Osteoblast (primary cell): ENCODE data around the gene NAALAD2. TPM values are rescaled to one million over a fixed set of nuclear protein-coding genes. Genes with fewer than 3 reads are reported as not detected.

Experiments
- DNase-seq: peaks from one replicate; pipeline ENCODE4 v3.0.0; 2011; ENCODE audit warnings: low spot score, mixed read lengths; ENCODE audit not compliant: insufficient read length; ENCODE audit errors: missing footprints
- H2AFZ ChIP-seq: 2 replicates; pipeline ENCODE4 v1.6.0; 2011; ENCODE audit warnings: mild to moderate bottlenecking, low read length
- H3K27ac ChIP-seq: 2 replicates; pipeline ENCODE4 v1.5.1; 2011; ENCODE audit warnings: mild to moderate bottlenecking, low read depth, low read length, moderate library complexity
- H3K27me3 ChIP-seq: 2 replicates; pipeline ENCODE4 v1.6.0; 2012; ENCODE audit warnings: mild to moderate bottlenecking, control low read depth, inconsistent platforms, low read length, moderate library complexity; ENCODE audit not compliant: insufficient read depth
- H3K36me3 ChIP-seq: 2 replicates; pipeline ENCODE4 v1.5.1; 2011; ENCODE audit warnings: mild to moderate bottlenecking, low read length, control low read depth, moderate library complexity; ENCODE audit not compliant: insufficient read depth
- H3K4me1 ChIP-seq: 2 replicates; pipeline ENCODE4 v1.5.1; 2011; ENCODE audit warnings: mild to moderate bottlenecking, low read length, control low read depth, moderate library complexity; ENCODE audit not compliant: insufficient read depth
- H3K4me2 ChIP-seq: 2 replicates; pipeline ENCODE4 v1.6.0; 2011; ENCODE audit warnings: mild to moderate bottlenecking, low read length; ENCODE audit not compliant: insufficient read depth
- H3K4me3 ChIP-seq: fragments of 200-600 bp; sonication (generic); 3 replicates; pipeline ENCODE4 v1.5.1; 2012; ENCODE audit warnings: mild to moderate bottlenecking, low read length, inconsistent platforms; ENCODE audit not compliant: insufficient read depth
- H3K79me2 ChIP-seq: 2 replicates; pipeline ENCODE4 v1.6.0; 2012; ENCODE audit warnings: mild to moderate bottlenecking, low read length, control low read depth, inconsistent platforms; ENCODE audit not compliant: insufficient read depth
- H3K9me3 ChIP-seq: 2 replicates; pipeline ENCODE4 v1.5.1; 2011; ENCODE audit warnings: low read depth, low read length, control low read depth
- H4K20me1 ChIP-seq: 2 replicates; pipeline ENCODE4 v1.6.0; 2012; ENCODE audit warnings: mild to moderate bottlenecking, low read length, control low read depth; ENCODE audit not compliant: insufficient read depth
- CTCF ChIP-seq: IDR thresholded peaks from 2 replicates; pipeline ENCODE4 v1.5.1; 2011; ENCODE audit warnings: mild to moderate bottlenecking, low read depth, low read length, moderate library complexity; ENCODE audit errors: extremely low read depth
- total RNA-seq: library from RNA; depleted of rRNA; stranded (reverse); fragments of >200 nt; gene quantifications from 2 replicates; pipeline ENCODE4 v1.2.3, GENCODE V29; 2012

Gene NAALAD2
- total RNA-seq, 1 donor = 1.8 TPM

- peaks cover 26% of the 10 kb centered on the region for H3K4me1 ChIP-seq
- H3K9me3 ChIP-seq = no peaks in the 10 kb centered on the region
- H3K79me2 ChIP-seq = peaks cover 89% of the 10 kb centered on the region
- H3K27ac ChIP-seq = no peak overlapping the region
- H3K4me3 ChIP-seq = no peak overlapping the region
- no peak overlapping the region for H3K4me2 ChIP-seq
- peaks cover 4% of the 10 kb centered on the region for H3K36me3 ChIP-seq
- H2AFZ ChIP-seq = no peak overlapping the region
- H4K20me1 ChIP-seq = peaks cover 48% of the 10 kb centered on the region
- no peaks in the 10 kb centered on the region for H3K27me3 ChIP-seq
- no peak for DNase-seq
- no peak for TF ChIP-seq CTCF
Measured at GRCh38 chr11:90219438-90219837, 85.0 kb downstream of the NAALAD2 start.

GRCh38 chr11:90220391-90220790 is 85.9 kb downstream of the NAALAD2 start:
- Histone ChIP-seq H4K20me1 (peaks cover 48% of the 10 kb centered on the region), H3K27me3 (no peaks in the 10 kb centered on the region), H3K79me2 (peaks cover 80% of the 10 kb centered on the region), H3K36me3 (peaks cover 4% of the 10 kb centered on the region), H3K27ac (peak overlapping the region; percentile 9), H3K9me3 (no peaks in the 10 kb centered on the region), H3K4me2 (peak overlapping the region; percentile 95), H3K4me3 (peak overlapping the region; percentile 93), H3K4me1 (peaks cover 26% of the 10 kb centered on the region), H2AFZ (no peak overlapping the region)
- peak; percentile 78 for DNase-seq
- TF ChIP-seq CTCF = no peak

- Histone ChIP-seq H3K27ac (peak overlapping the region; percentile 90), H3K79me2 (peaks cover 65% of the 10 kb centered on the region), H3K36me3 (no peaks in the 10 kb centered on the region), H4K20me1 (peaks cover 41% of the 10 kb centered on the region), H2AFZ (peak overlapping the region; percentile 100), H3K4me2 (peak overlapping the region; percentile 95), H3K4me1 (peaks cover 26% of the 10 kb centered on the region), H3K4me3 (peak overlapping the region; percentile 93), H3K27me3 (no peaks in the 10 kb centered on the region), H3K9me3 (no peaks in the 10 kb centered on the region)
- TF ChIP-seq CTCF = no peak
- DNase-seq = peak; percentile 64
Measured at GRCh38 chr11:90221803-90222458, 87.5 kb downstream of the NAALAD2 start.

- Histone ChIP-seq H3K9me3 (no peaks in the 10 kb centered on the region), H3K4me2 (peak within 1 kb of the TSS; percentile 95), H3K36me3 (no peaks in the 10 kb centered on the region), H3K4me1 (peaks cover 26% of the 10 kb centered on the region), H4K20me1 (peaks cover 41% of the 10 kb centered on the region), H3K4me3 (peak within 1 kb of the TSS; percentile 93), H2AFZ (peak within 1 kb of the TSS; percentile 100), H3K79me2 (peaks cover 58% of the 10 kb centered on the region), H3K27ac (peak within 1 kb of the TSS; percentile 90), H3K27me3 (no peaks in the 10 kb centered on the region)
- no peak for TF ChIP-seq CTCF
- peak; percentile 91 for DNase-seq
Measured at GRCh38 chr11:90222459-90223247, 88.2 kb downstream of the NAALAD2 start, which contains the start of gene CHORDC1. TSS of gene CHORDC1 (minus strand) at chr11:90223049. CDS start at chr11:90222954, 95 bp downstream.
